Coronary artery (tissue), 2 donors: Measurements from ENCODE around the gene CKS2.

Experiments used
- DNase-seq: peaks from one replicate; pipeline ENCODE4 v3.0.0-alpha.2; 2017; ENCODE audit warnings: low spot score
- H3K27ac ChIP-seq, 2 donors: fragments of 200-600 bp; sonication (generic); one replicate each; pipeline ENCODE4 v1.5.1; 2016 to 2019
- H3K4me3 ChIP-seq: fragments of 200-600 bp; sonication (generic); 2 replicates; pipeline ENCODE4 v1.5.1; 2016; ENCODE audit warnings: mild to moderate bottlenecking, moderate library complexity
- TF ChIP-seq, protein P1 (sequence below): fragments of 200-600 bp; sonication (generic); IDR thresholded peaks from one replicate; pipeline ENCODE4 v1.5.1; 2019; ENCODE audit warnings: antibody characterized with exemption

CKS2 gene

DNA sequence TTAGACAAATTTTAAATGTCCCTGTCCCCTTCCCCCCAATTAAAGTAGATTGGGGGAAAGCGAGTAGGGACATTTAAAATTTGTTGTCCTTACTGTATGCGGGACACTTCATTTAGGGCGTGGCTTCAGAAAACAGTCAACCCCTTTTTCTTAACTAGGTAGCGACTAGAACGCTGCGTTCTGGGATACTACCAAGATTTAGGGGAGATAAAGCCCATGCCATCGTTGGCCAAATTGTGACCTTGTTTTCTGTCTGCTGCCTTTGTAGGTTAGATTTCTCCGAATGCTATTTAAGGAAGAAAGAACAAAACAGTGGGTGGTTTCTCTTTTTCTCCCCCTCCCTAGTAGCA, 1.2 kb downstream of the CKS2 start:
- TF ChIP-seq, protein P1, sequence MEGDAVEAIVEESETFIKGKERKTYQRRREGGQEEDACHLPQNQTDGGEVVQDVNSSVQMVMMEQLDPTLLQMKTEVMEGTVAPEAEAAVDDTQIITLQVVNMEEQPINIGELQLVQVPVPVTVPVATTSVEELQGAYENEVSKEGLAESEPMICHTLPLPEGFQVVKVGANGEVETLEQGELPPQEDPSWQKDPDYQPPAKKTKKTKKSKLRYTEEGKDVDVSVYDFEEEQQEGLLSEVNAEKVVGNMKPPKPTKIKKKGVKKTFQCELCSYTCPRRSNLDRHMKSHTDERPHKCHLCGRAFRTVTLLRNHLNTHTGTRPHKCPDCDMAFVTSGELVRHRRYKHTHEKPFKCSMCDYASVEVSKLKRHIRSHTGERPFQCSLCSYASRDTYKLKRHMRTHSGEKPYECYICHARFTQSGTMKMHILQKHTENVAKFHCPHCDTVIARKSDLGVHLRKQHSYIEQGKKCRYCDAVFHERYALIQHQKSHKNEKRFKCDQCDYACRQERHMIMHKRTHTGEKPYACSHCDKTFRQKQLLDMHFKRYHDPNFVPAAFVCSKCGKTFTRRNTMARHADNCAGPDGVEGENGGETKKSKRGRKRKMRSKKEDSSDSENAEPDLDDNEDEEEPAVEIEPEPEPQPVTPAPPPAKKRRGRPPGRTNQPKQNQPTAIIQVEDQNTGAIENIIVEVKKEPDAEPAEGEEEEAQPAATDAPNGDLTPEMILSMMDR: no peak
- no peak overlapping the region for H3K27ac ChIP-seq
- H3K4me3 ChIP-seq: peak overlapping the region; percentile 85
- DNase-seq: no peak

DNA sequence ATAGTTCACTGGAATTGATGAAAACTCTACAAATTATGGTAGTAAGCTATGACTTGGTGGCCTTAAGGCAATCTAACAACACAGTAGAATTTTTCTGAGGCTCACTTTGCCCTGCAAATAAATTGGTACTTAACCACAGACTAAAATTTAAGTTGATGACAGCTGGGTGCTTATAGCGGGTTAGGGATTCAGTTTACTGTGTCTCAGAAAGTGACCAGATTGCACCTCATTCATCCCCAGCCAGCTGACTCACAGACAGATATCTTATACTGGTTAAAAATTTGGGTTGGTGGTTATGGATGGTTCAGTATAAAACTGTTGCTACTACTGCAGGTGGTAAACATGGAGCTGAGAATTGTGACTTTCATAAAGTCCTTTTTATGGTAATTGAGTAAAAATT, 2.8 kb downstream of the CKS2 start:
- Histone ChIP-seq H3K27ac (no peak overlapping the region), H3K4me3 (no peak overlapping the region)
- TF ChIP-seq, protein P1: no peak
- no peak for DNase-seq

DNA sequence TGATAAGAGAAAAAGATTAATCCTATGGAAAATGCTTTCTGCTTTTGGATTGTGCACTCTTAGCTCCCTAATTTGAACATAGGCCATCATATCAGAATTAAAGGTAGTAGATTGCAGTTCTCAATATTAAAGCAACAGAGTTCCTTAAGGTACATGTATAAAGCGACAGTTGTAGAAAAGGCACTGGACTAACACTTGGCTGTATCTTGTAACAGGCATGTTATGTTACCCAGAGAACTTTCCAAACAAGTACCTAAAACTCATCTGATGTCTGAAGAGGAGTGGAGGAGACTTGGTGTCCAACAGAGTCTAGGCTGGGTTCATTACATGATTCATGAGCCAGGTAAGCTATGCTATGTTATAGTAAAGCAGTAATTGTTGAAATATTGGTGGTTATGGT, 4.0 kb downstream of the CKS2 start:
- Histone ChIP-seq H3K27ac (no peak overlapping the region), H3K4me3 (no peak overlapping the region)
- DNase-seq: no peak
- TF ChIP-seq, protein P1: no peak

DNA sequence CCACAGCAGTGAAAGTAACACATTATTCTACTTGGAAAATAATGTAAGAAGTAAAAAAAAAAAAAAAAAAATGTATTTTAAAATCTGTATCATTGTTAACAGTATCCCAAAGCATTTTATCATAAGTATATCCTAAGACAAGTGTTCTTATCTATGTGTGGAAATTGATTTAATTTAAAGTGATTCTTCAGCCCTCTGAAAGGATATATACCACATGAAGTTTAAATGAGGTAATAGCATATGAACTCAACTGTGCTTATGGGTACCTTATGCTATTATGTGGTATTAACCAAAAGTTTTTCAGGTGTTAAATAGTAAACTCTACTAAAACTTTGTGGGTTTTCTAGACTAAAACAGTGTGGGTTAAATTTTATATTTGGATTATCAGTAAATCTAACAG, 4.5 kb downstream of the CKS2 start:
- no peak overlapping the region for H3K27ac ChIP-seq
- TF ChIP-seq, protein P1: no peak
- DNase-seq: no peak
- H3K4me3 ChIP-seq: no peak overlapping the region

DNA sequence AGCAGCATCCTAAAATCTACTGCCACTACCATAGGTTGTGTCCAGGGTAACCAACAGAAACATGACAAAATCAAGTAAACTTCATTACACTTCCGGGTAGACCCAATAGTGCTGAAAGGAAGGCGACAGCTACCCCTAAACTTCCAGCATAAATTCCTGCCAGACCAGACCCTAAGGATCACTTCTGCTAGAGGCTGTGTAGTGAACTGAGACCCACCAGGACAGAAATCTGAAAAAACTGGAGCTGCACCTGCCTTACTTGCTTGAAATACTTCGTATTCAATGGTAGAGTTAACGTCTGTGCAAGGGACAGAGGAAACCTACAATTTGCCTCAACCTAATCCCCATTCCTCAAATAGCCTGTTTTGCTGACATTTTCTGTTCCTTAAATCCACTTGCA, 6.3 kb downstream of the CKS2 start:
- Histone ChIP-seq H3K4me3 (no peak overlapping the region), H3K27ac (peak overlapping the region in 1 of 2 donors; percentile 100)
- DNase-seq: no peak
- TF ChIP-seq, protein P1: no peak

DNA sequence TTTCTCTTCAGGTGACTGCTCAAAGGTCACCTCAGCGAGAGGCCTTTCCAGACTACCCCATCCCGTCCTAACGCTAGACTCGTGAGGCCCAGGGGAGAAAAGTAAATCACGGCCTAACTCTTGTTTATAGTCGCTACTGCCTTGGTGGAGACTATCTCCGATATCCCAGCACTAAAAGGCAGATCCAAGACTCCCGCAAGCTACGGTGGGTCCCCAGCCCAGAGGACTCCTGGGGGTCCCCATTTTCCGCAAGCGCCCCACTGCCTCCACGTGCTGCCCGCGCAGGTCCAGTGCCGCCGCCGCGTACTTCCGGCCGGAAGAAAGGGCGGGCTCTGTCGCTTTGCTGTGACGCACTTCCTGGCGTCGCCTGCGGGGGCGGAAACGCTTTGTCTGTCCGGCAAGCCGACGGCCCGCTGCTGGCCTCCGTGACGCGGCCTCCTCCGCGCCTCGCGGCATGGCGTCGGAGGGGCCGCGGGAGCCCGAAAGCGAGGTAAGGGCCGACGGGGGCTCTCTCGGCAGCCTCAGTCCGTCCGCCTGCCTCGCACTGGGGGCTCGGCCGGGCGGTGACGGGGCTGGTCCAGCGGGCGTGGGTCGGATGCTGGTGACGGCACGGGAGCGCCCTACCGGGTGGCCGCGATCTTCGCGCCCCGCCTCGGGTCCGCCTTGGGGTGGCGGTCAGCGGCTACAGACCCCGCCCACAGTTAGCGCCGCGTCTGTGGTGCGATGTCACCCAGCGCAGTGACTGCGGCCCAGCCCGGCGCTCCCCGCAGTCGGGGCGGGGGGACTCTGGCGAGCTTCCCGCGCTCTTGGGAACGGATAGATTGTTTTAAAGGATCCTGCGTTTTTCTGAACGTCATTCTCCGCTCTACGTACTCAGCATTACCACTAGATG, 7.4 kb downstream of the CKS2 start, which contains the start of gene SECISBP2:
Gene SECISBP2, plus strand, starts transcription at position 378 of the 892 bp plus-strand sequence. Its CDS starts 77 bp downstream, at position 455.
- TF ChIP-seq, protein P1: no peak
- Histone ChIP-seq H3K27ac (peak within 1 kb of the TSS; percentile 100), H3K4me3 (peak within 1 kb of the TSS; percentile 93)
- DNase-seq: peak; percentile 98
